GM12878 (cell line): ENCODE measurements around the gene TRMU. TPM values are rescaled to one million over a fixed set of nuclear protein-coding genes. Genes with fewer than 3 reads are reported as not detected.

ENCODE experiments used
- BHLHE40 ChIP-seq, 2 experiments: fragments of 450-650 bp in 1 of 2; IDR thresholded peaks; 2 replicates each; pipeline ENCODE4 v1.6.1; 2011 to 2017; ENCODE audit warnings: low read depth in 2 of 2, borderline replicate concordance in 1 of 2, improper control_type of control experiment in 1 of 2, low read length in 1 of 2, mild to moderate bottlenecking in 1 of 2
- HDAC6 ChIP-seq: fragments of 200-600 bp; sonication (generic); IDR thresholded peaks from one replicate; pipeline ENCODE4 v1.8.0; 2017; ENCODE audit warnings: antibody characterized with exemption; ENCODE audit not compliant: unreplicated experiment
- MXI1 ChIP-seq: fragments of 150-350 bp; IDR thresholded peaks from 2 replicates; pipeline ENCODE4 v1.6.1; 2011; ENCODE audit warnings: low read depth, mild to moderate bottlenecking, inconsistent platforms, low read length, improper control_type of control experiment
- NR2C2 ChIP-seq: IDR thresholded peaks from 2 replicates; pipeline ENCODE4 v1.6.1; 2011; ENCODE audit warnings: borderline replicate concordance, low read depth; ENCODE audit not compliant: control insufficient read depth, insufficient read length
- RAD21 ChIP-seq: IDR thresholded peaks from 2 replicates; pipeline ENCODE4 v1.6.1; 2011; ENCODE audit warnings: mild to moderate bottlenecking, low read depth, low read length, moderate library complexity; ENCODE audit not compliant: insufficient read depth
- SMC3 ChIP-seq: IDR thresholded peaks from 2 replicates; pipeline ENCODE4 v1.6.1; 2011; ENCODE audit warnings: low read length, improper control_type of control experiment, borderline replicate concordance
- SUPT20H ChIP-seq: IDR thresholded peaks from 2 replicates; pipeline ENCODE4 v1.6.1; 2011; ENCODE audit warnings: low read depth, mild to moderate bottlenecking, low read length, moderate library complexity, borderline replicate concordance; ENCODE audit not compliant: control insufficient read depth
- YY1 ChIP-seq: IDR thresholded peaks from 2 replicates; pipeline ENCODE4 v1.6.1; 2011; ENCODE audit warnings: low read depth, mild to moderate bottlenecking, low read length
- ZSCAN29 ChIP-seq: fragments of 450-650 bp; IDR thresholded peaks from 2 replicates; pipeline ENCODE4 v1.6.1; 2017; ENCODE audit warnings: mild to moderate bottlenecking, moderate library complexity
- polyA plus RNA-seq, 11 experiments: library from polyadenylated mRNA; depleted of rRNA in 4 of 11; unstranded in 6 of 11; stranded (reverse) in 5 of 11; fragments of >200 nt; fragmentation: Nextera tagmentation in 4 of 11; fragmentation: Illumina TruSeq in 1 of 11; extraction: Ambion mirVana in 4 of 11; extraction: Trizol in 1 of 11; gene quantifications; 1 replicate in 1 of 11; 2 replicates in 10 of 11; pipeline versions ENCODE4 v1.2.1 to v1.2.3, GENCODE V29; 2011 to 2016; ENCODE audit warnings: inconsistent platforms in 2 of 11, missing spikeins in 2 of 11, low read depth in 1 of 11
- total RNA-seq, 4 experiments: library from RNA; depleted of rRNA in 3 of 4; stranded (reverse); fragments of >200 nt in 3 of 4; fragmentation: Illumina TruSeq in 1 of 4; extraction: Trizol in 1 of 4; gene quantifications; 2 replicates each; pipeline versions ENCODE4 v1.2.1 to v1.2.3, GENCODE V29; 2013 to 2021
- TF ChIP-seq, protein P1 (sequence below): IDR thresholded peaks from 2 replicates; pipeline ENCODE4 v1.6.1; 2012; ENCODE audit warnings: low read depth, low read length, improper control_type of control experiment
- TF ChIP-seq, protein P2 (sequence below): IDR thresholded peaks from 2 replicates; pipeline ENCODE4 v1.6.1; 2011; ENCODE audit warnings: borderline replicate concordance, low read depth, mild to moderate bottlenecking, moderate library complexity, low read length; ENCODE audit not compliant: insufficient read depth, poor library complexity, severe bottlenecking
- TF ChIP-seq, protein P3 (sequence below): fragments of 450-650 bp; formaldehyde crosslinking; IDR thresholded peaks from 2 replicates; pipeline ENCODE4 v1.4.0; 2022; ENCODE audit warnings: mild to moderate bottlenecking, moderate library complexity

TRMU gene
- total and polyA plus RNA-seq, 10 of the 15 experiments (the other 5 are each of a cell fraction or from before 2014, with no cell fraction given) = 3.5 to 57.0 (median 44.0) TPM

DNA sequence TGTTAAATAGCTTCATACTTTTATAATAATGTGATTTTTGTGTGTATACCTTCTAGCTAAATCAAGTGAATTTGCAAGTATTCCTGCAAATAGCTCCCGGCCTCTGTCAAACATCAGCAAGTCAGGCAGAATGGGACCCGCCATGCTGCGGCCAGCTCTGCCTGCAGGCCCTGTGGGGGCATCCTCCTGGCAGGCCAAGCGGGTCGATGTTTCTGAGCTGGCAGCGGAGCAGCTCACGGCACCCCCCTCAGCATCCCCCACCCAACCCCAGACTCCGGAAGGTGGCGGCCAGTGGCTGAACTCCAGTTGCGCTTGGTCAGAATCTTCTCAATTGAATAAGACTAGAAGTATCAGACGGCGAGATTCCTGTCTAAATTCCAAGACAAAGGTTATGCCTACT lies 19.5 kb upstream of the TRMU start (continued):
- TF ChIP-seq, protein P1, sequence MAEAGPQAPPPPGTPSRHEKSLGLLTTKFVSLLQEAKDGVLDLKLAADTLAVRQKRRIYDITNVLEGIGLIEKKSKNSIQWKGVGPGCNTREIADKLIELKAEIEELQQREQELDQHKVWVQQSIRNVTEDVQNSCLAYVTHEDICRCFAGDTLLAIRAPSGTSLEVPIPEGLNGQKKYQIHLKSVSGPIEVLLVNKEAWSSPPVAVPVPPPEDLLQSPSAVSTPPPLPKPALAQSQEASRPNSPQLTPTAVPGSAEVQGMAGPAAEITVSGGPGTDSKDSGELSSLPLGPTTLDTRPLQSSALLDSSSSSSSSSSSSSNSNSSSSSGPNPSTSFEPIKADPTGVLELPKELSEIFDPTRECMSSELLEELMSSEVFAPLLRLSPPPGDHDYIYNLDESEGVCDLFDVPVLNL = no peak
- TF ChIP-seq MXI1 (no peak), SUPT20H (no peak), RAD21 (no peak), HDAC6 (no peak), YY1 (no peak), ZSCAN29 (no peak), SMC3 (no peak), BHLHE40 (IDR thresholded peaks at IDR 0.05; ENCODE audit: borderline replicate concordance in 1 of 2, low read depth in 2 of 2, low read length in 1 of 2) (no peak), NR2C2 (no peak)
- TF ChIP-seq, protein P2, sequence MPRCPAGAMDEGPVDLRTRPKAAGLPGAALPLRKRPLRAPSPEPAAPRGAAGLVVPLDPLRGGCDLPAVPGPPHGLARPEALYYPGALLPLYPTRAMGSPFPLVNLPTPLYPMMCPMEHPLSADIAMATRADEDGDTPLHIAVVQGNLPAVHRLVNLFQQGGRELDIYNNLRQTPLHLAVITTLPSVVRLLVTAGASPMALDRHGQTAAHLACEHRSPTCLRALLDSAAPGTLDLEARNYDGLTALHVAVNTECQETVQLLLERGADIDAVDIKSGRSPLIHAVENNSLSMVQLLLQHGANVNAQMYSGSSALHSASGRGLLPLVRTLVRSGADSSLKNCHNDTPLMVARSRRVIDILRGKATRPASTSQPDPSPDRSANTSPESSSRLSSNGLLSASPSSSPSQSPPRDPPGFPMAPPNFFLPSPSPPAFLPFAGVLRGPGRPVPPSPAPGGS = no peak
- TF ChIP-seq, protein P3, sequence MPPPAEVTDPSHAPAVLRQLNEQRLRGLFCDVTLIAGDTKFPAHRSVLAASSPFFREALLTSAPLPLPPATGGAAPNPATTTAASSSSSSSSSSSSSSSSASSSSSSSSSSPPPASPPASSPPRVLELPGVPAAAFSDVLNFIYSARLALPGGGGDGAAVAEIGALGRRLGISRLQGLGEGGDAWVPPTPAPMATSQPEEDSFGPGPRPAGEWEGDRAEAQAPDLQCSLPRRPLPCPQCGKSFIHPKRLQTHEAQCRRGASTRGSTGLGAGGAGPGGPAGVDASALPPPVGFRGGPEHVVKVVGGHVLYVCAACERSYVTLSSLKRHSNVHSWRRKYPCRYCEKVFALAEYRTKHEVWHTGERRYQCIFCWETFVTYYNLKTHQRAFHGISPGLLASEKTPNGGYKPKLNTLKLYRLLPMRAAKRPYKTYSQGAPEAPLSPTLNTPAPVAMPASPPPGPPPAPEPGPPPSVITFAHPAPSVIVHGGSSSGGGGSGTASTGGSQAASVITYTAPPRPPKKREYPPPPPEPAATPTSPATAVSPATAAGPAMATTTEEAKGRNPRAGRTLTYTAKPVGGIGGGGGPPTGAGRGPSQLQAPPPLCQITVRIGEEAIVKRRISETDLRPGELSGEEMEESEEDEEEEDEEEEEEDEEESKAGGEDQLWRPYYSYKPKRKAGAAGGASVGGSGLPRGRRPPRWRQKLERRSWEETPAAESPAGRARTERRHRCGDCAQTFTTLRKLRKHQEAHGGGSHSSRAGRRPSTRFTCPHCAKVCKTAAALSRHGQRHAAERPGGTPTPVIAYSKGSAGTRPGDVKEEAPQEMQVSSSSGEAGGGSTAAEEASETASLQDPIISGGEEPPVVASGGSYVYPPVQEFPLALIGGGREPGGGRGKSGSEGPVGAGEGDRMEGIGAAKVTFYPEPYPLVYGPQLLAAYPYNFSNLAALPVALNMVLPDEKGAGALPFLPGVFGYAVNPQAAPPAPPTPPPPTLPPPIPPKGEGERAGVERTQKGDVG (CRISPR knock-in tag) = no peak
